ENCODE results near the gene TMEM219.
"Not testable (repeated sequence)": the region's sequence is repeated elsewhere in the genome, so short reads cannot be mapped to it uniquely, and the experiment has no call there.

Gene TMEM219, protein sequence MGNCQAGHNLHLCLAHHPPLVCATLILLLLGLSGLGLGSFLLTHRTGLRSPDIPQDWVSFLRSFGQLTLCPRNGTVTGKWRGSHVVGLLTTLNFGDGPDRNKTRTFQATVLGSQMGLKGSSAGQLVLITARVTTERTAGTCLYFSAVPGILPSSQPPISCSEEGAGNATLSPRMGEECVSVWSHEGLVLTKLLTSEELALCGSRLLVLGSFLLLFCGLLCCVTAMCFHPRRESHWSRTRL

GRCh38 chr16:29961479-29962343 lies at the start of gene TMEM219:
TMEM219 (plus strand) TSS chr16:29962079; CDS start chr16:29963144, 1,065 bp downstream.
- DNase-seq (ENCODE audit: low read depth): peak; percentile 84

DNA sequence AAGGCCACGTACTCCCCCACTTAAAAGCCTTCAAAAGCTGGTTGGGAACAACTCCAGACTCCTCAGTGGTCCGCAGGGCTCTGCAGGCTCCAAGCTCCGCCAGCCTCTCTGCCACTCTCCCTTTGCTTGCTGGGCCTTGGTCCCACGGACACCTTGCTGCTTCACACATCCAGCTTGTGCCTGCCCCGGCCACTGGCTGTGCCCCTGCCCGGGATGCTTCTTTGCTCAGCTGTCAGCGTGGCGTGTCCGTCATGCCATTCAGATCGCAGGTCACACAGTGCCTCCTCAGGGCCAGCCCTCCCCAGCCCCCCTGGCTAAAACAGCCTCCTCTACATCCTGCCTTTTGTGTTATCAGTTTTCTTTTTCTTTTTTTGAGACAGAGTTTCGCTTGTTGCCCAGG lies 49.8 kb upstream of the TMEM219 start:
- DNase-seq (ENCODE audit: low read depth): no peak

DNA sequence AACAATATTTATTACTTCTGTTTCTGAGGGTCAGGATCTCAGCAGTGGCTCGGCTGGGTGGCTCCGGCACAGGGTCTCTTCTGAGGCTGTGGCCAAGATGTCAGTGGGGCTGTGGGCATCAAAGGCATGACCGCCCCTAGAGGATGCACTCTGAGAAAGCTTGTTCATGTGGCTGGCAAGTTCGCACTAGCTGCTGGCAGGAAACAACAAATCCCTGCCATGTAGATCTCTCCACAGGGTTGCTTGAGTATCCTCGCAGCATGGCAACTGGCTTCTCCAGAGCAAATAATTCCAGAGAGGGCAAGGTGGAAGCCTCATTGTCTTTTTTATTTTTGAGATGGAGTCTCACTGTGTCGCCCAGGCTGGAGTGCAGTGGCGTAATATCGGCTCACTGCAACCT lies 48.4 kb upstream of the TMEM219 start:
- no peak for DNase-seq (ENCODE audit: low read depth)

- DNase-seq (ENCODE audit: low read depth): no peak
These were observed 46.2 kb upstream of the TMEM219 start for GRCh38 chr16:29915590-29916247.

DNA sequence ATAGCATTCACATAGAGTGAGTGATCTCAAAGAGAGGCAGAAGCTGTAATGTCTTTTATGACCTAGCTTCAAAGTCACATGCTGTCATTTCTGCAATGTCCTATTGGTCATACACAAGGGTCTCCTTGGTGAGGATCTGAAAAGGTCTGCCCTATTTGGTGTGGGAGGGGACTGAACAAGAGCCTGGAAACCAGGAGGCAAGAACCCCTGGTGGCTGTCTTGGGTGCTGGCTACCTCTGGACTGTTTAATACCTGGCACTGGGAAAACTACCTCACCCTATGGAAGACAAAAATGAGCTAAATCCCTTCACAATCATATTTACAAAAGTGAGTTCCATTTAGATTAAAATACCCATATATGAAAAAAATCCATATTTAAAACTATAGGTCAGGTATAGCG lies 44.9 kb upstream of the TMEM219 start:
- DNase-seq (ENCODE audit: low read depth): no peak

- DNase-seq (ENCODE audit: low read depth): no peak
These were observed 41.4 kb upstream of the TMEM219 start for GRCh38 chr16:29920288-29921033.

- no peak for DNase-seq (ENCODE audit: low read depth)
These were observed 40.9 kb upstream of the TMEM219 start for GRCh38 chr16:29921034-29921385.

DNA sequence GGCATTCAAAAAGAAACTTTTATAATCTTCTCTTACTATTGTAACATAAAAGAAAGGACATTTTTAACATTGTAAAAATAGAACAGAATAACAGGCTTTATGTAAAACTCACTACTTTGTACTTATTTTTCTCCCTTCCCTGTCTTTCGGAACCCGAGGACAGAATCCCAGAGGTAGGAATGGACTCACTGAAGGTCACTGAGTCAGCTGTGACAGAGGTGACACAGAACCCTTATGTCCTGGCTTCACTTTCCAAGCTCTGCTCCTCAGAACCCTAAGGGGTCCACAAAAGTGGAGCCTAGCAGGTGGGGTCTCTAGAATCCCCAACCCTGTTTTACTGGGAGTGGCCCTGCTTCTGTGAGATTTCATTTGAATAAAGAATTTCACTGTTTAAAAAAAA lies 39.6 kb upstream of the TMEM219 start:
- DNase-seq (ENCODE audit: low read depth): no peak

- no peak for DNase-seq (ENCODE audit: low read depth)
These were observed 38.8 kb upstream of the TMEM219 start for GRCh38 chr16:29922986-29923501.

- DNase-seq (ENCODE audit: low read depth): no peak
These were observed 36.6 kb upstream of the TMEM219 start for GRCh38 chr16:29925105-29925756.

GRCh38 chr16:29925781-29926710 lies 35.8 kb upstream of the TMEM219 start, which contains the start of gene KCTD13:
KCTD13 (minus strand) TSS chr16:29926226; CDS start chr16:29926033, 193 bp downstream.
- DNase-seq (ENCODE audit: low read depth): peak; percentile 83

GRCh38 chr16:29926711-29927052 lies 35.2 kb upstream of the TMEM219 start:
- no peak for DNase-seq (ENCODE audit: low read depth)

DNA sequence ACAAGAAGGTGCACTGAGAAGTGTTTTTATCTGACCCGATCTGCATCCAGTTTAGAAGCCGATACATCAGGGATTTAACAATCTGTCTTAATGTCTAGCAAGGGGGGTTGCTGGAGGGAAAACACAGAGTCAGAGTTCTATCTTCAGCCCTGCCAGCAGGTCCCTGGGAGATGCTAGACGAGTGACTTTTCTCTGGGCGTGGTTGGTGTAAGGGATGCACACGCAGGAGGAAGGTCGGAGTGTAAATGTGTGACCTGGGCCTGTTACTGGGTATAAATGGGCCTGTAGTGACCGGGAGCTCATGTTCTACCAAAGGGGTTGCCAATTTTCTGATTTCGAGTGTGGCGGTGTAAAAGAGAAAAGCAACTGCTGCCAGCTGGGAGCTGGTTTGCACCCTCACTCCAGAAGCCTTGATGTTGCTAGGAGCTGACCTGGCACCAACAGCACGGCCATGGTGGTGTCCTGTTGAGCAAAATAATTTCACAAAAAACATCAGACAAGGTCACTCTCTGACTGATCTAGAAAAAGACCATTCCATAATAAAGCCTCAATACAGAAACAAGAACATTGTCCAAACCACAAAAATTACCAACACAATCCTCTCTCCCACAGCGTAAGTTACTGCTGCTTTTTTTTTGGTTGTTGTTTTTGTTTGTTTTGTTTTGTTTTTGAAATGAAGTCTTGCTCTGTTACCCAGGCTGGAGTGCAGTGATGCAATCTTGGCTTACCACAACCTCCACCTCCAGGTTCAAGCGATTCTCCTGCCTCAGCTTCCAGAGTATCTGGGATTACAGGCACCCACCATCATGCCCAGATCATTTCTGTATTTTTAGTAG lies 34.6 kb upstream of the TMEM219 start:
- DNase-seq (ENCODE audit: low read depth): no peak

- DNase-seq (ENCODE audit: low read depth): not testable (repeated sequence)
These were observed 30.1 kb upstream of the TMEM219 start for GRCh38 chr16:29931750-29932149.

DNA sequence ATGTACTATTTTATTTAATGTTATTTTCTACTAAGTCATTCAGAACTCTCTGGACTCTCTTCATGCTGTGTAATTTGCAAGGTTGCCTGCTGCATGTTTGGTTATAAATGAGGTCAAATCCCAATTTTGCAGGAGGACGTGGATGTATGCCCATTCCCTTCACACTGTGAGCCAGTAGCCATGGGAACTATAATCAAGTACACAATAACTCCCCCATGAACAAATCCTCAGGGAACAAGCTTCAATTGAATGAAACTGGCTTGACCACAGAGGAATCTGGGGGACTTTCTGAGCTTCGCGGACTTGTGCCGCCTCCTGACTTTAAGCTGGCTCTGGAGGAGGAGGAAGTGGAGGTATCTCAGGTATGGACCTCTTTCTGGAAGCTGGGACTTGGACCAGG lies 21.2 kb upstream of the TMEM219 start:
- no peak for DNase-seq (ENCODE audit: low read depth)

- DNase-seq (ENCODE audit: low read depth): no peak
These were observed 17.8 kb upstream of the TMEM219 start for GRCh38 chr16:29943846-29944799.

- DNase-seq (ENCODE audit: low read depth): no peak
These were observed 14.0 kb upstream of the TMEM219 start for GRCh38 chr16:29947897-29948296.

GRCh38 chr16:29950806-29951461 lies 10.9 kb upstream of the TMEM219 start:
- no peak for DNase-seq (ENCODE audit: low read depth)
